ENCODE data around the gene PATZ1. TPM values are rescaled to one million over a fixed set of nuclear protein-coding genes. Genes with fewer than 3 reads are reported as not detected.

PATZ1 gene
- polyA plus RNA-seq, 1 experiment = 9.9 TPM

- Histone ChIP-seq H3K9me3 (ENCODE audit: control insufficient read depth, insufficient read depth, low read length) (no peaks in the 10 kb centered on the region), H3K27ac (ENCODE audit: low read depth, low read length) (no peak overlapping the region), H3K4me3 (ENCODE audit: low read depth, low read length) (no peak overlapping the region), H3K27me3 (ENCODE audit: control insufficient read depth, insufficient read depth, low read length) (peaks cover 3% of the 10 kb centered on the region)
- ChIA-PET POLR2A (no interaction called here), CTCF (no interaction called here)
- no peak for DNase-seq (ENCODE audit: low read depth, low spot score)
- TF ChIP-seq CTCF (IDR thresholded peaks at IDR 0.05; ENCODE audit: low read depth, low read length) = no peak
These were observed 31.5 kb upstream of the PATZ1 start for GRCh38 chr22:31377612-31378011.

- DNase-seq (ENCODE audit: low read depth, low spot score) = no peak
- no peaks in the 10 kb centered on the region for H3K9me3 ChIP-seq (ENCODE audit: control insufficient read depth, insufficient read depth, low read length)
- POLR2A ChIA-PET = no interaction called here
- CTCF ChIA-PET = interaction anchor here (0.7 kb wide), 1 partner anchor 54 kb away, joined by 3 read pairs; no protein-coding TSS in a partner anchor
- no peak overlapping the region for H3K4me3 ChIP-seq (ENCODE audit: low read depth, low read length)
- H3K27me3 ChIP-seq (ENCODE audit: control insufficient read depth, insufficient read depth, low read length) = no peaks in the 10 kb centered on the region
- no peak overlapping the region for H3K27ac ChIP-seq (ENCODE audit: low read depth, low read length)
- TF ChIP-seq CTCF (IDR thresholded peaks at IDR 0.05; ENCODE audit: low read depth, low read length) = no peak
These were observed 21.3 kb upstream of the PATZ1 start for GRCh38 chr22:31367426-31367825.

- Histone ChIP-seq H3K4me3 (ENCODE audit: low read depth, low read length) (no peak overlapping the region), H3K27ac (ENCODE audit: low read depth, low read length) (no peak overlapping the region), H3K27me3 (ENCODE audit: control insufficient read depth, insufficient read depth, low read length) (no peaks in the 10 kb centered on the region), H3K9me3 (ENCODE audit: control insufficient read depth, insufficient read depth, low read length) (no peaks in the 10 kb centered on the region)
- ChIA-PET POLR2A (no interaction called here), CTCF (interaction anchor here (0.6 kb wide), 1 partner anchor 161 kb away, joined by 5 read pairs; no protein-coding TSS in a partner anchor)
- TF ChIP-seq CTCF (IDR thresholded peaks at IDR 0.05; ENCODE audit: low read depth, low read length) = no peak
- DNase-seq (ENCODE audit: low read depth, low spot score) = no peak
These were observed 17.8 kb upstream of the PATZ1 start for GRCh38 chr22:31363885-31364465.

- POLR2A ChIA-PET = no interaction called here
- TF ChIP-seq CTCF (IDR thresholded peaks at IDR 0.05; ENCODE audit: low read depth, low read length) = no peak
- H3K27me3 ChIP-seq (ENCODE audit: control insufficient read depth, insufficient read depth, low read length) = no peaks in the 10 kb centered on the region
- no peak overlapping the region for H3K27ac ChIP-seq (ENCODE audit: low read depth, low read length)
- no peak overlapping the region for H3K4me3 ChIP-seq (ENCODE audit: low read depth, low read length)
- DNase-seq (ENCODE audit: low read depth, low spot score) = no peak
- H3K9me3 ChIP-seq (ENCODE audit: control insufficient read depth, insufficient read depth, low read length) = no peaks in the 10 kb centered on the region
- CTCF ChIA-PET = no interaction called here
These were observed 15.6 kb upstream of the PATZ1 start for GRCh38 chr22:31361743-31362142.

GRCh38 chr22:31360029-31360428, 13.9 kb upstream of the PATZ1 start:
- no peak overlapping the region for H3K27ac ChIP-seq (ENCODE audit: low read depth, low read length)
- no peak for TF ChIP-seq CTCF (IDR thresholded peaks at IDR 0.05; ENCODE audit: low read depth, low read length)
- DNase-seq (ENCODE audit: low read depth, low spot score) = no peak
- no peaks in the 10 kb centered on the region for H3K9me3 ChIP-seq (ENCODE audit: control insufficient read depth, insufficient read depth, low read length)
- ChIA-PET CTCF (no interaction called here), POLR2A (no interaction called here)
- no peaks in the 10 kb centered on the region for H3K27me3 ChIP-seq (ENCODE audit: control insufficient read depth, insufficient read depth, low read length)
- no peak overlapping the region for H3K4me3 ChIP-seq (ENCODE audit: low read depth, low read length)
